NB4 (cell line): ENCODE measurements around the gene CABP2.

ENCODE experiments used
- CTCF ChIP-seq: IDR thresholded peaks from one replicate; pipeline ENCODE4 v1.5.1; 2012; ENCODE audit warnings: low read depth, low read length
- MAX ChIP-seq: IDR thresholded peaks from 2 replicates; pipeline ENCODE4 v1.6.1; 2011; ENCODE audit warnings: low read depth, low read length
- MYC ChIP-seq: IDR thresholded peaks from 2 replicates; pipeline ENCODE4 v1.6.1; 2011; ENCODE audit warnings: low read depth, low read length
- POLR2A ChIP-seq: IDR thresholded peaks from 2 replicates; pipeline ENCODE4 v1.6.1; 2011; ENCODE audit warnings: mild to moderate bottlenecking; ENCODE audit not compliant: insufficient read length; ENCODE audit errors: extremely low read depth

DNA sequence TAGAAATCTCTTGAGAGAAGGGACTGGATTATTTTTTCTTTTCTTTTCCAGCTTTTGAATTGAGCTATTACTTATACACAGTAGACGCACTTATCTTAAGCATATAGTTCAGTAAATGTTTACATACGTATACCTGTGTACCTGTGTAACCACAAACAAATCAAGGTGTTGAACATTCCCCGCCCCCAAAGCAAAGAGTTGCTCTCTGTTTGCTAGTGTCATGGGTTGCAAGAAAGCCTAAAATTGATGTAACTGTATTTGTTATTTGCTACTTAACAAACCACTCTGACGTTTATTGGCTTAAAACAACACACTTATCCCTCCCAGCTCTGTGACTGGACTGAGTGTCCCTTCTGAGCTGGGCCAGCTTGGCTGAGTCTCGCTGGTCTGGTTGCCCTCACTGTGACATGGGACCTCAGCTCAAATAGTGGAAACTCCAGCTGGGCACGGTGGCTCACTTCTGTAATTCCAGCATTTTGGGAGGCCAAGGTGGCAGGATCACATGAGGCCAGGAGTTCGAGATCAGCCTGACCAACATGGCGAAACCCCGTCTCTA is 25.4 kb upstream of the CABP2 start:
- no peak for TF ChIP-seq CTCF
- TF ChIP-seq POLR2A = no peak
- no peak for TF ChIP-seq MAX
- no peak for TF ChIP-seq MYC
